OCI-LY1 (cell line): ENCODE measurements around the gene BAIAP2L1.

Source experiments
- H2AFZ ChIP-seq: fragments of 200-600 bp; sonication (generic), shearing (Covaris generic); 2 replicates; pipeline ENCODE4 v1.6.0; 2014; ENCODE audit warnings: antibody characterized with exemption, mild to moderate bottlenecking, low read length
- H3F3A ChIP-seq: fragments of 200-600 bp; sonication (generic), shearing (Covaris generic); 2 replicates; pipeline ENCODE4 v1.6.0; 2014; ENCODE audit warnings: mild to moderate bottlenecking, antibody characterized with exemption, low read length, moderate library complexity; ENCODE audit not compliant: insufficient read depth
- H3K27ac ChIP-seq: fragments of 200-600 bp; sonication (generic); 2 replicates; pipeline ENCODE4 v1.5.1; 2014; ENCODE audit warnings: low read length, mixed run types, mild to moderate bottlenecking, low read depth; ENCODE audit not compliant: poor library complexity, severe bottlenecking
- H3K27me3 ChIP-seq: fragments of 200-600 bp; sonication (generic); 2 replicates; pipeline ENCODE4 v1.6.0; 2014; ENCODE audit warnings: antibody characterized with exemption, mild to moderate bottlenecking, low read length, moderate library complexity; ENCODE audit not compliant: insufficient read depth
- H3K36me3 ChIP-seq: fragments of 200-600 bp; sonication (generic); 2 replicates; pipeline ENCODE4 v1.6.1; 2014; ENCODE audit warnings: mild to moderate bottlenecking, antibody characterized with exemption, low read length, moderate library complexity, mixed read lengths; ENCODE audit not compliant: insufficient read depth
- H3K4me1 ChIP-seq: fragments of 200-600 bp; sonication (generic); 2 replicates; pipeline ENCODE4 v1.5.1; 2014; ENCODE audit warnings: mild to moderate bottlenecking, low read length, moderate library complexity; ENCODE audit not compliant: insufficient read depth, severe bottlenecking
- H3K4me2 ChIP-seq: fragments of 200-600 bp; sonication (generic), shearing (Covaris generic); 2 replicates; pipeline ENCODE4 v1.6.1; 2014; ENCODE audit warnings: low read length
- H3K4me3 ChIP-seq: fragments of 200-600 bp; sonication (generic); 2 replicates; pipeline ENCODE4 v1.5.1; 2014; ENCODE audit warnings: low read length, low read depth, mild to moderate bottlenecking, mixed read lengths; ENCODE audit not compliant: poor library complexity, severe bottlenecking
- H3K79me2 ChIP-seq: fragments of 200-600 bp; shearing (Covaris generic); 2 replicates; pipeline ENCODE4 v1.6.1; 2016; ENCODE audit warnings: mixed run types, low read length, mixed read lengths; ENCODE audit not compliant: insufficient read depth
- H3K9ac ChIP-seq: fragments of 200-600 bp; sonication (generic), shearing (Covaris generic); 2 replicates; pipeline ENCODE4 v1.6.1; 2014; ENCODE audit warnings: mild to moderate bottlenecking, low read length, mixed read lengths
- H3K9me2 ChIP-seq: fragments of 200-600 bp; sonication (generic), shearing (Covaris generic); 2 replicates; pipeline ENCODE4 v1.6.1; 2014; ENCODE audit warnings: low read depth, mild to moderate bottlenecking, low read length, mixed read lengths
- H3K9me3 ChIP-seq: fragments of 200-600 bp; shearing (Covaris generic); 2 replicates; pipeline ENCODE4 v1.6.1; 2014; ENCODE audit warnings: low read length, mixed read lengths
- H4K20me1 ChIP-seq: fragments of 200-600 bp; sonication (generic), shearing (Covaris generic); 2 replicates; pipeline ENCODE4 v1.6.0; 2016; ENCODE audit warnings: mild to moderate bottlenecking, low read length; ENCODE audit not compliant: insufficient read depth
- EZH2 ChIP-seq: fragments of 200-600 bp; sonication (generic), shearing (Covaris generic); IDR thresholded peaks from 2 replicates; pipeline ENCODE4 v1.8.0; 2017; ENCODE audit warnings: borderline replicate concordance, mixed run types, mild to moderate bottlenecking, antibody characterized with exemption, low read length, moderate library complexity, mixed read lengths
- TF ChIP-seq, protein P1 (sequence below): fragments of 200-600 bp; sonication (generic), shearing (Covaris generic); IDR thresholded peaks from 2 replicates; pipeline ENCODE4 v1.5.1; 2017; ENCODE audit warnings: mild to moderate bottlenecking, antibody characterized with exemption, low read length, moderate library complexity, mixed read lengths

Gene BAIAP2L1

DNA sequence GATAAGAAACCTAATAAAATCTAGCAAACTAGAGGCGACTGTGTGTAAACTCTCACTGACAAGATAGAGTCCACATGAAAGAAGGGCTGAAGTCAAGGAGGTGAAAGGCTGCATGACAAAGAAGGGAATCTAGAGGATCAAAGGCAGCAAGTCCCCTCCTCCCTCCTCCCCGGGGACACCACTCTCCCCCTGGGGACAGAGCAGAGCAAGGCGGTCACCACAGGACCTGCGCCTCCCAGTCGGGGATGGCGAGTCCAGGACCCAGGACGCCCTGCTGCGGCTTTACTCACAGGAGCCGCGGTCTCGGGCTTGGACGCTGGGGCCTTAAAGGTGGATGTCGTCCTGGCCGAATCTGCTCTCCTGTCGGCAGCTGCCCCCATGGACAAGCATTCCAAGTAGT is 97.0 kb downstream of the BAIAP2L1 start:
- TF ChIP-seq, protein P1, sequence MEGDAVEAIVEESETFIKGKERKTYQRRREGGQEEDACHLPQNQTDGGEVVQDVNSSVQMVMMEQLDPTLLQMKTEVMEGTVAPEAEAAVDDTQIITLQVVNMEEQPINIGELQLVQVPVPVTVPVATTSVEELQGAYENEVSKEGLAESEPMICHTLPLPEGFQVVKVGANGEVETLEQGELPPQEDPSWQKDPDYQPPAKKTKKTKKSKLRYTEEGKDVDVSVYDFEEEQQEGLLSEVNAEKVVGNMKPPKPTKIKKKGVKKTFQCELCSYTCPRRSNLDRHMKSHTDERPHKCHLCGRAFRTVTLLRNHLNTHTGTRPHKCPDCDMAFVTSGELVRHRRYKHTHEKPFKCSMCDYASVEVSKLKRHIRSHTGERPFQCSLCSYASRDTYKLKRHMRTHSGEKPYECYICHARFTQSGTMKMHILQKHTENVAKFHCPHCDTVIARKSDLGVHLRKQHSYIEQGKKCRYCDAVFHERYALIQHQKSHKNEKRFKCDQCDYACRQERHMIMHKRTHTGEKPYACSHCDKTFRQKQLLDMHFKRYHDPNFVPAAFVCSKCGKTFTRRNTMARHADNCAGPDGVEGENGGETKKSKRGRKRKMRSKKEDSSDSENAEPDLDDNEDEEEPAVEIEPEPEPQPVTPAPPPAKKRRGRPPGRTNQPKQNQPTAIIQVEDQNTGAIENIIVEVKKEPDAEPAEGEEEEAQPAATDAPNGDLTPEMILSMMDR, result no peak
- TF ChIP-seq EZH2, result no peak
- Histone ChIP-seq H3K4me2 (no peak overlapping the region), H3K4me3 (no peak overlapping the region), H3K27ac (no peak overlapping the region), H3K4me1 (no peaks in the 10 kb centered on the region), H3K9ac (no peak overlapping the region), H4K20me1 (no peaks in the 10 kb centered on the region), H3K9me3 (no peaks in the 10 kb centered on the region), H3K36me3 (no peaks in the 10 kb centered on the region), H2AFZ (no peak overlapping the region), H3K9me2 (no peaks in the 10 kb centered on the region), H3F3A (no peaks in the 10 kb centered on the region), H3K27me3 (peaks cover 4% of the 10 kb centered on the region; the same call in 1 of the 2 replicates), H3K79me2 (no peaks in the 10 kb centered on the region)

DNA sequence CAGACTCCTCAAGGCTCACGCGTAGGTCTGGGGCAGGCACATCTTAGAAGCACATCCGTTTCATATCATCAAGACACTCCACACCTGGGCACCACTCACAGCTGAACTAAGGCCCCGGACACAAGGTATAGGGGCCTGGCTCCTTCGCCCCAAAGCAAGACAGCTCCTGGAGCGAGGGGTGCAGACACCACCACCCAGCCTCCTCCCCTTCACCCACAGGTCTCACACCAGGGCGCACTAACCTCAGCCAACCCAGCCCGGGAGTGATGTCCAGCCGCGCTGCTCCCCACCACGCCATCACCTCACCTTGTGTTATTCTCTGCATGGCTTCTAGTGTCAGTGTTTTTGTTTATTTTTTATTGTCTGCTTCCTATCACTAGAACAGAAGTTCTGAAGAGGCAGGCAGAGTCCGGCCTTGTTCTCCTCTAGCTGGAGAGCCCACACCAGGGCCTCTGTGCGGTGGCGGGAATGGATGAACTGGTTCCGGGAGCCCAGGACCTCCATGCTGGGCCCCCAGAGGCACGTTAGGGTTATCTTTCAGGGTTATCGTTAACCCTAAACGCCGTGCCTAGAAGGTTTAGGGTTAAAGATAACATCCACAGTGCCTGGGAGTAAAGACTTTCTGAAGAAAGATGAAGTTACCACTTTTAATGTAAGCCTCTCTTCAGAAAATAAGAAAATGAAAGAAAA is 97.6 kb downstream of the BAIAP2L1 start:
- TF ChIP-seq, protein P1, result no peak
- TF ChIP-seq EZH2, result no peak
- no peak overlapping the region for H3K4me3 ChIP-seq
- no peaks in the 10 kb centered on the region for H3K79me2 ChIP-seq
- no peaks in the 10 kb centered on the region for H3K9me2 ChIP-seq
- H3K4me1 ChIP-seq, result no peaks in the 10 kb centered on the region
- no peak overlapping the region for H3K9ac ChIP-seq
- H3K36me3 ChIP-seq, result no peaks in the 10 kb centered on the region
- no peaks in the 10 kb centered on the region for H3K9me3 ChIP-seq
- H3F3A ChIP-seq, result no peaks in the 10 kb centered on the region
- no peaks in the 10 kb centered on the region for H4K20me1 ChIP-seq
- no peak overlapping the region for H3K27ac ChIP-seq
- H3K27me3 ChIP-seq, result peaks cover 4% of the 10 kb centered on the region; the same call in 1 of the 2 replicates
- H2AFZ ChIP-seq, result no peak overlapping the region
- H3K4me2 ChIP-seq, result no peak overlapping the region

DNA sequence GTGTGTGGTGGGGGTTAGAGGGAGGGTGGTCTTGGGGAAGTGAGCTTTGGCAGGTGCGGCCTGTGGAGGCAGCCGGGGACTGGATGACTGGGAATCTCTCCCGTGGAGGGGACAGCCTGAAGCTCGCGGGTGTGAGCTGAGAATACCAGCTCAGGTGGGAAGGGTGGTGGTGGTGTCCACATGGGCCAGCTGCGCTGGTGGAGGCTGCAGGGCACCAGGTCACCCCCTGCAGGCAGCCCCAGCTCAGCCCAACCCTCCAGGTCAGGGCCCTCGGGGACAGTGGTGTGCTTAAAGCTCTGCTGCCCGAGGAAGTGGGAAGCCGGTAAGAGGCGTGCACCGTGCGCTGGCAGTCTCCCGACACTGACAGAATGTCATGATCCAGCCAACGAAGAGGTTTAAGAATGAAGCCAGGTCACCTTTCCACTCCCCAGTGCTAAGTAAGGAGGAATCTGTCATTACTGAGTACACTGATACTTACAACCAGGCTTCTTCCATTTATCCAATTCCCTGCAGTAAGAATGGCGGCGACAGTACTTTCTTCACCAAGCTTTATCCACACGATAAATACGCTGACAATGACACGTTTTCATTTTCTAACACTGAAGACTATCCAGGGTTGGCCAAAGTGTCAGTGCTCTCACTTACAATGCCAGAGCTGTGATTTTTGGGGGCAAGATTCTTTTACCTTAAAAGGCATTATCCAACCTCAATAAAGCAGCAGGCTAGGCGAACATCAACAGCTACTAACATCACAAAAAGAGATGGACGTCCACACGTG is 99.0 kb downstream of the BAIAP2L1 start:
- Histone ChIP-seq H3K4me2 (no peak overlapping the region), H3K27me3 (peaks cover 4% of the 10 kb centered on the region; the same call in 1 of the 2 replicates), H3K79me2 (no peaks in the 10 kb centered on the region), H3K9me2 (no peaks in the 10 kb centered on the region), H3K4me3 (no peak overlapping the region), H2AFZ (no peak overlapping the region), H3K9me3 (no peaks in the 10 kb centered on the region), H3K9ac (no peak overlapping the region), H4K20me1 (no peaks in the 10 kb centered on the region), H3K36me3 (no peaks in the 10 kb centered on the region), H3F3A (no peaks in the 10 kb centered on the region), H3K27ac (no peak overlapping the region), H3K4me1 (no peaks in the 10 kb centered on the region)
- TF ChIP-seq, protein P1, result no peak
- no peak for TF ChIP-seq EZH2
